ENCODE results near the gene MAPK4.

MAPK4 gene

DNA sequence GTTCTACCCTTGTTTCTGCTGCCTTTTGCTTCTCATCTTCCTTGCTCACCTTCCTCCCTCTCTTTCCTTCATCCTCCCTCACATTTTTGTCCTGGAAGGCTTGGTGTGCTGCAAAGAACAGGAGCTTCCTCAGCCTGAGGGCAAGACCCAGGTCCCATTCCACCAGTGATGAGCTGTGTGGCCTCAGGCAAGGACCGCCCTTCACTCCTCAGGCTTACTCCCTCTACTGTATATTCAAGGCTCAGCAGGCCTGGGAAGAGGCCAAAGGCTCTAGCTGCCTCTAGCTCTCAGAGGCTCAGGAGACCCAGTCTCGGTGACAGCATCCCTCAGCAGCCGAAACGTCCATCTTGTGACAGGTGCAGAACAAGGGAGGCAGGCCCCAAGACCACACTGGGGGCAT lies 162.4 kb downstream of the MAPK4 start:
- no peak for DNase-seq

DNA sequence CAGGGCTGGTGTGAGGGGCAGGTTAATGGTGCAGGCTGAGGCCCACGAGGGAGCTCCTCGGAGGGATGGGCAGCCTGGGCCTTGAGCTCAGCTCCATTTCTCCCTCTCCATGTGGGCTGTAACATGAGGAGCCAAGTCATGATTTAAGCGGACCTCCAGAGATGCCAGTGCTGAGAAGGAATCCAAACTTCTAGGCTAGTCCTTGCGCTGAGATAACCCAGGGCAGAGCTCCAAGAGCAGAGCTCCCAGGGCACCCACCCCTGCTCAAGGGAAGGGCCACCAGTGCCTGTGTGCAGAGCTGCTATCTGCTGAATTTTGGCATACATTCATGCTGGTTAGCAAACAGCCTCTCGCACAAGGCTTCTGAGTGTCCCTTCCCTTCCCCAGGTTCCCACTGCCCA lies 164.9 kb downstream of the MAPK4 start:
- no peak for DNase-seq

DNA sequence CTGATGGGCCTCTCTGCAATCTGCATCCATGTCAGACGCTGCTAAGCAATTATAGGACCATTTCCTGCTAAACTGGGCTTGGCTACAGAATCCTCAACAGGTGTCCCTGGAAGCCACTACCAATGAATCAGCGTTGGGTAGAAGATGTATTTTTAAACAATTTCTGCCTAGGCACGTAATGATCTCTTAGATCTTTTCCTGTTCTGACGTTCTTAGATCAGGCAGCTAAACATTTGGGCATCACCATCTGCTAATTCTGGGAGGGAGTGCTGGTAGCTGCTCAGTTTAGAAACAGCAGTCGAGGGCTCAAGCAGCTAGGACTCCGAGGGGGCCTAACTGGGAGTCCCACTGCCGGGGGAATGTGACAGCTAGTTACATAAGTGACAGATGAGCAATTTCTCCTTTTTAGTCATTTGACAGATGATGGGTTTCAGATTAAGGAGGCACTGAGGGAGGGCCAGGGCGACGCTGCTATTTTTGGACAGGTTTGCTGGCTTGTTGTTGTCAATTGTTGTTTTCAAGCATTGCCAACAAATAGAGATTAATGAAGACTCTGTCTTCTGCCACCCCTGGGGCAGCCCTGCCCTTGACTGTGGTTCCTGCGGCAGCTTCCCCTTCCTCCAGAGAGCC lies 167.2 kb downstream of the MAPK4 start:
- DNase-seq, result no peak

GRCh38 chr18:50727721-50728471 lies 168.0 kb downstream of the MAPK4 start:
- DNase-seq, result no peak

DNA sequence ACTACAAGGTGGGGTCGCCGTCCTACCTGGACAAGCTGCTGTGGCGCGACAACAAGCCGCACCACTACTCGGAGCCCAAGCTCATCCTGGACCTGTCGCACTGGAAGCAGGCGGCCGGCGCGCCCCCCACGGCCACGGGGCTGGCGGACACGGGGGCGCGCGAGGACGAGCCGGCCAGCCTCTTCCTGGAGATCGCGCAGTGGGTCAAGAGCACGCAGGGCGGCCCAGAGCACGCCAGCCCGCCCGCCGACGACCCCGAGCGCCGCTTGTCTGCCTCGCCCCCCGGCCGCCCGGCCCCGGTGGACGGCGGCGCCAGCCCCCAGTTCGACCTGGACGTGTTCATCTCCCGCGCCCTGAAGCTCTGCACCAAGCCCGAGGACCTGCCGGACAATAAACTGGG lies 169.5 kb downstream of the MAPK4 start:
- no peak for DNase-seq

DNA sequence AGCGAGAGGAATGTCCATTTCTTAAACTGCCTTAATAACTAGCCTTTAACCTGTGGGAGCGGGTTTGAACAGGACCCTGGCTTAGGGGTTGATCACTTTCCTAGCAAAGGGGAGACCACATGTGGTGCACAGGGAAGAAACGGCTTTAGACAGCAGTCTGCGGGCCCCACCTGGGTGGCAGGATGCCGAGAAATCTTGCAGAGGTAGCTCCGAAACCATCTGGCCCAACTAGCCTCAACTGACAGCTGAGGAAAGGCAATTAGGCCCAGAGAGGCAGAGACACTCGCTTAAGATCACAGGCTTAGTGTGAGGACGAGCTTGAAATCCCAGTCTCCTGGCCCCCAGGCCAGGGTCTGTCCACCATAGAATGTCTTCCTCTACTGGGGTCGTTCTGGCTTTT lies 170.1 kb downstream of the MAPK4 start:
- DNase-seq, result no peak

GRCh38 chr18:50734342-50734741 lies 174.5 kb downstream of the MAPK4 start:
- no peak for DNase-seq

DNA sequence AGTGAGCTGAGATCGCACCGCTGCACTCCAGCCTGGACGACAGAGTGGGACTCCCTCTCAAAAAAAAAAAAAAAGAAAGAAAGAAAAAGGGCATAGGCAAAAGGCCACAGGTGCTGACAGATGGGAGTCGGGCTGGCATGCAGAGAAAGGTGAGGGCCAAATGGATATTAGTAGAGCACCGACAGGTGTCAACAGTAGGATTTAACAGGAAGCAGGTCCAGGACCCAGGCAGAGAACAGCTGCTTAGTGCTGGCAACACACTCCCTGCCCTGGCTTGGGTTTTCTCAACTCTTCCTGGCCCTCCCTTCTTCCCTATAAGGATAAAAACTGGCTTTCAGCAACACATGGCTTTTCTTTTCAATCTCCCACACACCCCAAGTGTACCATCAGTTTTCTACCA lies 175.0 kb downstream of the MAPK4 start:
- DNase-seq, result no peak

- no peak for DNase-seq
Measured at GRCh38 chr18:50737127-50737526, 177.2 kb downstream of the MAPK4 start.

- no peak for DNase-seq
Measured at GRCh38 chr18:50738098-50738757, 178.3 kb downstream of the MAPK4 start.

DNA sequence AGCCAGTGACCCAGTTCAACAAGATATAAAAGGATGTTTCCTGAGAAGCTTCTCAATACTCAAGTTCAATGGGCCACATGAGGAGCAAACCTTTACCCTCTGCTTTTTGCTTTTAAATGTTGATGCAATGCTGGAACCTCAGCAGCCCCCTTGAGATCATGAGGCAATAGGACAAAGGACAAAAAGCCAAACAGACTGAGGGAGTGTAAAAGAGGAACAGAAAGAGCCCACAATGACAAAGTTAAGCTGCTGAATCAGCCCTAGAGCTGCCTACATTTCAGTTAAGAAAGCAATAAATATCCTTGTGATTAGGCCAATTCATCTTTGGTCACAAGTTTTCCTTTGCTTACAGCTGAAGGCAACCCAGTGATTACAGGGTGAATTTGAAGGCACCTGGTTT lies 183.1 kb downstream of the MAPK4 start:
- no peak for DNase-seq

DNA sequence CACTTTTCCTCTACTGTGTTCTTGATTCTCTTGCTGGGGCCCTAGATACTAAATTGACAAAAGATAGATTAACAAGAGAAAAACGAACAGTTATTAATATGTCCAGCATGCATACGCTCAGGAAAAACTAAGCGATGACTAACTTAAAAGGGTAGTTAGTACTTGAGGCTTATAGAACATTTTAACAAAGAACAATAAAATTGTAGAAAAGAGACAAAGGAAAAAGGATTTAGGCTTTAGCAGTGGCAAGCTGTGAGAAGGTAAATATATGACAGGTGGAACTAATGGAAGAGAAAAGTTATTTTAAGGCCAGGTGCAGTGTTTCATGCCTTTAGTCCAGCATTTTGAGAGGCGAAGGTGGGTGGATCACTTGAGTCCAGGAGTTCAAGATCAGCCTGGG lies 184.4 kb downstream of the MAPK4 start:
- no peak for DNase-seq

DNA sequence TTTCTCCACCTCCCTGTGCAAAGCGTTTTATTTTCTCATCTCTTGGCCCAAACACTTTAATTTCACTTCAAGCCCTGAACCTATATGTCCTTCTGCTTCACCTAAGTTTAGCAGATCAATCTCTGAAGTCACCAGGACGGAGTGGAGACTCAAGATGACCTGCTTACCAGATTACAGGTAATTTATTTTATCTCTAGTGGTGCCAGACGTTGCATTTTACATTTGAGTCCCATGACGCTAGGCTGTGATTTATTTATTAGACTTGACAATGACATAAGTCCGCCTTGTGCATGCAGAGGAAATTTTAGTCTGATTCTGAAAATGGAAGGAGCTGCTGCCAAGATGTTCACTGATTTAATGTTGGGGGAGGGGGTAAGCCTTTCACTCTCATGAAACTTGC lies 186.1 kb downstream of the MAPK4 start:
- no peak for DNase-seq

DNA sequence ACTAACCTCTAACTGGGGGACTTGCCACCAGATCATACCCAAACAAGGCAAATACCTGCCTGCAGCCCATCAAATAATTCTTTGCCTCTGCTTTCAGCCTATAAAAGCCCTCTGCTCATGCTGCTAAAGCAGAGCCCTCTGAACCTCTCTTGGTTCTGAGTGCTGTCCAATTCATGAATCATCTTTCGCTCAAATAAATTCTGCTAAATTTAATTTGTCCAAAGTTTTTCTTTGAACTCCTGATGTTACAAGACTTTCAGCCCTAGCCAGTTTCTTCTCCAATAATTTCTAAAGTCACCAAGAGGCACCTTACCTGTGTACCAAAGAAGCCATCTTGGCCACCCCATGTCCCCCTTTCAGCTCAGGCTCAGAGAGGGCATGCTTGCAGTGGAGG lies 188.0 kb downstream of the MAPK4 start:
- no peak for DNase-seq

DNA sequence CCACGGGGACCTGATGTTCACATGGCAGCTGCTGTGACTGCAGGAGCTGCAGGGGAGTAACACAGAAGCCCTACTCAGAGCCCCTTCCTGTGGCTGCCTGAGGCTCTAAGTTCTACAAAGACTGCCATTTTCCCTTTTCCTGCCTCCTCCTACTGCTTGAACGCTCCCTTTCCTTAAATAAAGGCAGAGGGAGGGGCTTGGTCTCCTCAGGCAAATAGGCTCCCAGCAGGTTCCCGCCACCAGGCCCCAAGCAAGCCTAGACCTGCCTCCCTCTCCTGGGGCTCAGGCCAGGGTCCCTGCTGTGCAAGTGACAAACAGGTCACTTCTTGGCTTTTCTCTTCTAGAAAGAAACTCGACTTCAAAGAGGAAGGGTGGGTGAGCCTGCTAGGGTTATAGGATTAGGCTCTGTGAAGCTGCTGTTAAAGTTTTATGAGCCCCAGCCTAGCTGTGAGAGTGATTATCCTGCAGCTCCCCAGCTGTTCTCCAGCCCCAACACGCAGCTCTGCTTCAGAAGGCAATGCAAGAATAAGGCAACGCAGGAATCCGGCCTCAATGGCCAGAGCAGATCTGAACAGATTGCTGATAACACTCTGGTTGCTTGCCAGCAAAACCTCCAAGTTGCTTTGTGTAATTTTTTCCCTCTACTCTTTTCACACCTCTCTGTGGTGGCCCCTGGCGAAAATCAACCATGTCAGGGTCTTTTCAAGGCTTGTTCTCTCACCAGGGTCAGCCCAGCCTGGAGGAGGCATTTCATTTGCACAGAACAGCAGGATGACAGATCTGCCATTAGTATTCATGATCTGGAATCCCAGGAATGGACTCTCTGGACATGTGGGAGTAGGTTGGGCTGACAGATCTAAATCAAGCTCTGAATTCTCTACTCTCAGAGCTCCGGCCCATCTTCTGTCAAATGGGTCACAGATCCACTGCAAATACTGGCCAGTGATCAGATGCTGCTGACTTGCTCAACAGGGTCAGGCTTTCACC lies 188.6 kb downstream of the MAPK4 start:
- DNase-seq, result no peak

- no peak for DNase-seq
Measured at GRCh38 chr18:50749421-50749820, 189.5 kb downstream of the MAPK4 start.

GRCh38 chr18:50749945-50750344 lies 190.1 kb downstream of the MAPK4 start:
- DNase-seq, result no peak

DNA sequence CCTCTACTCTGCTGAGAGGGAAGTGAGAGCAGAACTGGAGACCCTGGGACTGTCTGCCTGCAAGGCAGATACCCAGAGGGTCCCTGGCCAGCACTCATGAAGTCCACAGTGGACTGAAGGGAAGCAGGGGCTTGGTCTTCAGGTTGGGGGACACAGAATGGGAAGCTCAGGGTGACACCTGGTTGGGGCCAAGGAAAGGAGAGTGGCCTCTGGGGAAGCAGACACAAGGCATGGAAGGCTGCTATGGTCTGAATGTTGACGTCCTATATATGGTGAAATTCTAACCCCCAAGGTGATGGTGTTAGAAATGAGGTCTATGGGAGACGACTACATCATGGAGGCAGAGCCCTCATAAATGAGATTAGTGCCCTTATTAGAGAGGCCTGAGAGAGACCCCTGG lies 190.7 kb downstream of the MAPK4 start:
- no peak for DNase-seq

- no peak for DNase-seq
Measured at GRCh38 chr18:50751490-50751889, 191.6 kb downstream of the MAPK4 start.

DNA sequence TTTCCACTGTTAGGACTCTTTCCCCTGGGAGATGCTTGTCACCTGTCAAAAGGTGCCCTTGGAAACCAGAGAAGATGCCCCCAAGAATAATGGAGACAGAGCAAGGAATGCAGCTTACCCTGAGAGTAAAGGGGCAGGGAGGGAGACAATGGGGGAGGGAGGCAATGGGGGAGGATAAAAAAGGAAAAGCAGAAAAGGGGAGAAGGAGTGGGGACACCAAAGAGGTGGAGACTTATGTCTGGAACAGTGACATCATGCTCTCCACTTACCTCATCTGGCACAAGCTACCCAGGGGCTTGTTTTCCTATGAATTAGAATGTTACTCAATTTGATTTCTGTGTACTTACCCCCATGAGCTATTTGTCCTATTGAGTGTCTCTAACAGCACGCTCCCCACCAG lies 192.1 kb downstream of the MAPK4 start:
- DNase-seq, result no peak

DNA sequence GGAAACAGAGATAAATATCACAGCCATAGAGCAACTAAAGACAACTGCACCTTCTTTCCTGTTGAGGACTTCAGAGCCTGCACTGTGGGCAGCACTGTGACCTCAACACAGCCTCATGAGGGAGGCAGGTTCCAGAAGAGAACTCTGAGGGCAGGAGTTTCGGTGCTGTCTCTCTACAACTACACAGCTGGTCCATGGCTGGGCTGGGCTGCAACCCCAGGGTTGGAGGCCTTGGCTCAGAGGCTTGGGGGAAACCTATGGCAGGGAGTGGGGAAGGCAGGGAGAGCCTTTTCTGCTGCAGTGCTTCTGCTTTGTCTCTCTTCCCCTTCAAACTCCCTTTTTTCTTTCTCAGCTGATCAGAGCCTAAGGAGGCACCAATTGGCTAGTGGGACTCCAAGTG lies 193.4 kb downstream of the MAPK4 start:
- no peak for DNase-seq

DNA sequence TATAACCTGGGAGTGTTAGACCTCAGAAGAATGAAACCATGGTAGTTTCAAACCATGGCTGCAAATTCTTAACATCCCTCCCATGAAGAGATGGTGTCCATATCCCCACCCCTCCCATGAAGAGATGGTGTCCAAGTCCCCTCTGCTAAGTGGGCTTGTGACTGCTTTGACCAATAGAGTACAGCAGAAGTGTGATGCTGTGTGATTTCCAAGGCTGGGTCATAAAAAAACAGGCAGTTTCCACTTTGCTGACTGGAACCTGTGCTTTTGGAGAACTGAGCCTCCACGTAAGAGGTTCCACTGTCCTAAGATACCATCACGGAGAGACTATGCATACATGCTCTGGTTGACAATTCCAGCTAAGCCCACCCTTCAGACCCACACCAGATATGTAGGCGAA lies 194.4 kb downstream of the MAPK4 start:
- DNase-seq, result no peak

- no peak for DNase-seq
Measured at GRCh38 chr18:50757358-50757757, 197.5 kb downstream of the MAPK4 start.
